ENCODE measurements around the gene UCHL5. TPM values are rescaled to one million over a fixed set of nuclear protein-coding genes. Genes with fewer than 3 reads are reported as not detected.

UCHL5 gene
- total and polyA plus RNA-seq, 2 experiments from 2014 or later, result 42.5 to 67.1 TPM

DNA sequence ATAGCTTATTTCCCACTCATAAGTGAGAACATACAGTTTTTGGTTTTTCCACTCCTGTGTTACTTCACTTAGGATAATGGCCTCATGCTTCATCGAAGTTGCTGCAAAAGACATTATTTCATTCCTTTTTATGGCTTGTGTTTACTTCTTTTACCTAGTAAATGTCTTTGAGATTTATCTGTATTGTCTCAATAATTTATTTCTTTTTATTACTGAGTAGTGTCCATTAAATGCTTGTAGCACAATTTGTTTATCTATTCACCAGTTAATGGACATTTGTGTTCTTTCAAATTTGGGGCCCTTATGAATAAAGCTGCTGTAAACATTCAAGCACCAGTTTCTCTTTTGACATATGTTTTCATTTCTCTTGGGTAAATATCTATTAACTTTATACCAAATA is 86.0 kb downstream of the UCHL5 start:
- Mint-ChIP-seq H3K27me3 (ENCODE audit: insufficient read depth, low read depth, poor library complexity) (no peaks in the 10 kb centered on the region), H3K4me1 (peaks cover 14% of the 10 kb centered on the region), H3K9me3 (peaks cover 5% of the 10 kb centered on the region), H3K27ac (no peak overlapping the region), H3K4me3 (no peak overlapping the region), H3K36me3 (ENCODE audit: low read depth) (peaks cover under 1% of the 10 kb centered on the region; the same call in 1 of the 3 replicates)
- DNase-seq (ENCODE audit: low spot score), result no peak
- H3K4me2 ChIP-seq, result no peak overlapping the region
- no peak for TF ChIP-seq JUNB (IDR thresholded peaks at IDR 0.05; ENCODE audit: unreplicated experiment)
- no peak for TF ChIP-seq CREB1 (CRISPR knock-in tag; IDR thresholded peaks at IDR 0.05; ENCODE audit: low read depth)
- no peaks in the 10 kb centered on the region for H3K79me2 ChIP-seq (replicated peaks; ENCODE audit: insufficient read depth)
- H3F3A ChIP-seq (replicated peaks; ENCODE audit: low read depth), result no peaks in the 10 kb centered on the region
- H3K27me3 ChIP-seq (ENCODE audit: insufficient read depth), result no peaks in the 10 kb centered on the region
- H3K36me3 ChIP-seq (ENCODE audit: insufficient read depth), result no peaks in the 10 kb centered on the region
- no peak overlapping the region for H3K27ac ChIP-seq (ENCODE audit: low read depth)
- no peak overlapping the region for H3K4me3 ChIP-seq
- 0 out of 2 replicates have a peak, but pooled peaks cover 3% of the 10 kb centered on the region for H3K9me2 ChIP-seq (ENCODE audit: insufficient read depth)
- peaks cover 8% of the 10 kb centered on the region; the same call in 1 of the 2 replicates for H3K4me1 ChIP-seq (ENCODE audit: insufficient read depth)
- no peak for ATAC-seq
- H4K20me1 ChIP-seq (replicated peaks; ENCODE audit: insufficient read depth), result no peaks in the 10 kb centered on the region
- no peak overlapping the region for H2AFZ ChIP-seq

DNA sequence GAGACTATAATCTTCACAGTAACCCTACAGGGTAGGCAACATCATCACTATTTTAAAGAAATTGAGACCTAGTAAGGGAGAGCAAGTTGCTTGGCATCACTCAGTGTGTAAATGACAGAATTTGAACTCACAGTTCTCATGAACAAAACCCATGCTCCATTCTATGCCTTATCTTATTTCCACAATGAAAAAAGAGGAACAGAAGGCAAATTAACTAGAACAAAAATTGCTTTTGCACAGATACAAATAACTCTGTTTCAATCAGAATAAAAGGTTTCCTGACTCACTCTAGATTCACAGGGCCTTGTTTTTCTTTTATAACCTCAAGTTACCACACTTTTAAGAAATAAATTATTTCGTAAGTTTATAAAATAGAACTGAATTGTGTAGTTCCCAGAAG is 90.1 kb downstream of the UCHL5 start:
- no peak overlapping the region for H3K4me3 Mint-ChIP-seq
- ATAC-seq, result no peak
- H3F3A ChIP-seq (replicated peaks; ENCODE audit: low read depth), result no peaks in the 10 kb centered on the region

More for the DNA sequence above, 90.1 kb downstream of the UCHL5 start:
- no peak overlapping the region for H3K4me2 ChIP-seq
- no peak overlapping the region for H2AFZ ChIP-seq
- no peaks in the 10 kb centered on the region for H4K20me1 ChIP-seq (replicated peaks; ENCODE audit: insufficient read depth)
- DNase-seq (ENCODE audit: low spot score), result no peak
- H3K36me3 ChIP-seq (ENCODE audit: insufficient read depth), result no peaks in the 10 kb centered on the region
- H3K9me3 Mint-ChIP-seq, result no peaks in the 10 kb centered on the region
- H3K27ac Mint-ChIP-seq, result no peak overlapping the region
- H3K27me3 Mint-ChIP-seq (ENCODE audit: insufficient read depth, low read depth, poor library complexity), result peaks cover 2% of the 10 kb centered on the region
- no peaks in the 10 kb centered on the region for H3K27me3 ChIP-seq (ENCODE audit: insufficient read depth)
- no peaks in the 10 kb centered on the region for H3K4me1 ChIP-seq (ENCODE audit: insufficient read depth)
- H3K36me3 Mint-ChIP-seq (ENCODE audit: low read depth), result no peaks in the 10 kb centered on the region
- no peaks in the 10 kb centered on the region for H3K9me2 ChIP-seq (ENCODE audit: insufficient read depth)
- TF ChIP-seq CREB1 (CRISPR knock-in tag; IDR thresholded peaks at IDR 0.05; ENCODE audit: low read depth) (no peak), JUNB (IDR thresholded peaks at IDR 0.05; ENCODE audit: unreplicated experiment) (no peak), ZNF114 (CRISPR knock-in tag; IDR thresholded peaks at IDR 0.05) (no peak), NANOG (IDR thresholded peaks at IDR 0.05; ENCODE audit: borderline replicate concordance) (no peak), EZH2 (IDR thresholded peaks at IDR 0.05; ENCODE audit: low read depth, unreplicated experiment) (no peak)
- TF ChIP-seq, protein P1, sequence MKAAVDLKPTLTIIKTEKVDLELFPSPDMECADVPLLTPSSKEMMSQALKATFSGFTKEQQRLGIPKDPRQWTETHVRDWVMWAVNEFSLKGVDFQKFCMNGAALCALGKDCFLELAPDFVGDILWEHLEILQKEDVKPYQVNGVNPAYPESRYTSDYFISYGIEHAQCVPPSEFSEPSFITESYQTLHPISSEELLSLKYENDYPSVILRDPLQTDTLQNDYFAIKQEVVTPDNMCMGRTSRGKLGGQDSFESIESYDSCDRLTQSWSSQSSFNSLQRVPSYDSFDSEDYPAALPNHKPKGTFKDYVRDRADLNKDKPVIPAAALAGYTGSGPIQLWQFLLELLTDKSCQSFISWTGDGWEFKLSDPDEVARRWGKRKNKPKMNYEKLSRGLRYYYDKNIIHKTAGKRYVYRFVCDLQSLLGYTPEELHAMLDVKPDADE (IDR thresholded peaks at IDR 0.05), result no peak
- TF ChIP-seq, protein P2, sequence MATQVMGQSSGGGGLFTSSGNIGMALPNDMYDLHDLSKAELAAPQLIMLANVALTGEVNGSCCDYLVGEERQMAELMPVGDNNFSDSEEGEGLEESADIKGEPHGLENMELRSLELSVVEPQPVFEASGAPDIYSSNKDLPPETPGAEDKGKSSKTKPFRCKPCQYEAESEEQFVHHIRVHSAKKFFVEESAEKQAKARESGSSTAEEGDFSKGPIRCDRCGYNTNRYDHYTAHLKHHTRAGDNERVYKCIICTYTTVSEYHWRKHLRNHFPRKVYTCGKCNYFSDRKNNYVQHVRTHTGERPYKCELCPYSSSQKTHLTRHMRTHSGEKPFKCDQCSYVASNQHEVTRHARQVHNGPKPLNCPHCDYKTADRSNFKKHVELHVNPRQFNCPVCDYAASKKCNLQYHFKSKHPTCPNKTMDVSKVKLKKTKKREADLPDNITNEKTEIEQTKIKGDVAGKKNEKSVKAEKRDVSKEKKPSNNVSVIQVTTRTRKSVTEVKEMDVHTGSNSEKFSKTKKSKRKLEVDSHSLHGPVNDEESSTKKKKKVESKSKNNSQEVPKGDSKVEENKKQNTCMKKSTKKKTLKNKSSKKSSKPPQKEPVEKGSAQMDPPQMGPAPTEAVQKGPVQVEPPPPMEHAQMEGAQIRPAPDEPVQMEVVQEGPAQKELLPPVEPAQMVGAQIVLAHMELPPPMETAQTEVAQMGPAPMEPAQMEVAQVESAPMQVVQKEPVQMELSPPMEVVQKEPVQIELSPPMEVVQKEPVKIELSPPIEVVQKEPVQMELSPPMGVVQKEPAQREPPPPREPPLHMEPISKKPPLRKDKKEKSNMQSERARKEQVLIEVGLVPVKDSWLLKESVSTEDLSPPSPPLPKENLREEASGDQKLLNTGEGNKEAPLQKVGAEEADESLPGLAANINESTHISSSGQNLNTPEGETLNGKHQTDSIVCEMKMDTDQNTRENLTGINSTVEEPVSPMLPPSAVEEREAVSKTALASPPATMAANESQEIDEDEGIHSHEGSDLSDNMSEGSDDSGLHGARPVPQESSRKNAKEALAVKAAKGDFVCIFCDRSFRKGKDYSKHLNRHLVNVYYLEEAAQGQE (IDR thresholded peaks at IDR 0.05; ENCODE audit: unreplicated experiment), result no peak
- TF ChIP-seq, protein P3, sequence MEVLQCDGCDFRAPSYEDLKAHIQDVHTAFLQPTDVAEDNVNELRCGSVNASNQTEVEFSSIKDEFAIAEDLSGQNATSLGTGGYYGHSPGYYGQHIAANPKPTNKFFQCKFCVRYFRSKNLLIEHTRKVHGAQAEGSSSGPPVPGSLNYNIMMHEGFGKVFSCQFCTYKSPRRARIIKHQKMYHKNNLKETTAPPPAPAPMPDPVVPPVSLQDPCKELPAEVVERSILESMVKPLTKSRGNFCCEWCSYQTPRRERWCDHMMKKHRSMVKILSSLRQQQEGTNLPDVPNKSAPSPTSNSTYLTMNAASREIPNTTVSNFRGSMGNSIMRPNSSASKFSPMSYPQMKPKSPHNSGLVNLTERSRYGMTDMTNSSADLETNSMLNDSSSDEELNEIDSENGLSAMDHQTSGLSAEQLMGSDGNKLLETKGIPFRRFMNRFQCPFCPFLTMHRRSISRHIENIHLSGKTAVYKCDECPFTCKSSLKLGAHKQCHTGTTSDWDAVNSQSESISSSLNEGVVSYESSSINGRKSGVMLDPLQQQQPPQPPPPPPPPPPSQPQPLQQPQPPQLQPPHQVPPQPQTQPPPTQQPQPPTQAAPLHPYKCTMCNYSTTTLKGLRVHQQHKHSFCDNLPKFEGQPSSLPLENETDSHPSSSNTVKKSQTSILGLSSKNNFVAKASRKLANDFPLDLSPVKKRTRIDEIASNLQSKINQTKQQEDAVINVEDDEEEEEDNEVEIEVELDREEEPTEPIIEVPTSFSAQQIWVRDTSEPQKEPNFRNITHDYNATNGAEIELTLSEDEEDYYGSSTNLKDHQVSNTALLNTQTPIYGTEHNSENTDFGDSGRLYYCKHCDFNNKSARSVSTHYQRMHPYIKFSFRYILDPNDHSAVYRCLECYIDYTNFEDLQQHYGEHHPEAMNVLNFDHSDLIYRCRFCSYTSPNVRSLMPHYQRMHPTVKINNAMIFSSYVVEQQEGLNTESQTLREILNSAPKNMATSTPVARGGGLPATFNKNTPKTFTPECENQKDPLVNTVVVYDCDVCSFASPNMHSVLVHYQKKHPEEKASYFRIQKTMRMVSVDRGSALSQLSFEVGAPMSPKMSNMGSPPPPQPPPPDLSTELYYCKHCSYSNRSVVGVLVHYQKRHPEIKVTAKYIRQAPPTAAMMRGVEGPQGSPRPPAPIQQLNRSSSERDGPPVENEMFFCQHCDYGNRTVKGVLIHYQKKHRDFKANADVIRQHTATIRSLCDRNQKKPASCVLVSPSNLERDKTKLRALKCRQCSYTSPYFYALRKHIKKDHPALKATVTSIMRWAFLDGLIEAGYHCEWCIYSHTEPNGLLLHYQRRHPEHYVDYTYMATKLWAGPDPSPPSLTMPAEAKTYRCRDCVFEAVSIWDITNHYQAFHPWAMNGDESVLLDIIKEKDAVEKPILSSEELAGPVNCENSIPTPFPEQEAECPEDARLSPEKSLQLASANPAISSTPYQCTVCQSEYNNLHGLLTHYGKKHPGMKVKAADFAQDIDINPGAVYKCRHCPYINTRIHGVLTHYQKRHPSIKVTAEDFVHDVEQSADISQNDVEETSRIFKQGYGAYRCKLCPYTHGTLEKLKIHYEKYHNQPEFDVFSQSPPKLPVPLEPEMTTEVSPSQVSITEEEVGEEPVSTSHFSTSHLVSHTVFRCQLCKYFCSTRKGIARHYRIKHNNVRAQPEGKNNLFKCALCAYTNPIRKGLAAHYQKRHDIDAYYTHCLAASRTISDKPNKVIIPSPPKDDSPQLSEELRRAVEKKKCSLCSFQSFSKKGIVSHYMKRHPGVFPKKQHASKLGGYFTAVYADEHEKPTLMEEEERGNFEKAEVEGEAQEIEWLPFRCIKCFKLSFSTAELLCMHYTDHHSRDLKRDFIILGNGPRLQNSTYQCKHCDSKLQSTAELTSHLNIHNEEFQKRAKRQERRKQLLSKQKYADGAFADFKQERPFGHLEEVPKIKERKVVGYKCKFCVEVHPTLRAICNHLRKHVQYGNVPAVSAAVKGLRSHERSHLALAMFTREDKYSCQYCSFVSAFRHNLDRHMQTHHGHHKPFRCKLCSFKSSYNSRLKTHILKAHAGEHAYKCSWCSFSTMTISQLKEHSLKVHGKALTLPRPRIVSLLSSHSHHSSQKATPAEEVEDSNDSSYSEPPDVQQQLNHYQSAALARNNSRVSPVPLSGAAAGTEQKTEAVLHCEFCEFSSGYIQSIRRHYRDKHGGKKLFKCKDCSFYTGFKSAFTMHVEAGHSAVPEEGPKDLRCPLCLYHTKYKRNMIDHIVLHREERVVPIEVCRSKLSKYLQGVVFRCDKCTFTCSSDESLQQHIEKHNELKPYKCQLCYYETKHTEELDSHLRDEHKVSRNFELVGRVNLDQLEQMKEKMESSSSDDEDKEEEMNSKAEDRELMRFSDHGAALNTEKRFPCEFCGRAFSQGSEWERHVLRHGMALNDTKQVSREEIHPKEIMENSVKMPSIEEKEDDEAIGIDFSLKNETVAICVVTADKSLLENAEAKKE (CRISPR knock-in tag; IDR thresholded peaks at IDR 0.05), result no peak
- H3K4me1 Mint-ChIP-seq, result no peaks in the 10 kb centered on the region
- no peaks in the 10 kb centered on the region for H3K79me2 ChIP-seq (replicated peaks; ENCODE audit: insufficient read depth)
- H3K4me3 ChIP-seq, result no peak overlapping the region
- no peak overlapping the region for H3K27ac ChIP-seq (ENCODE audit: low read depth)

Data from GM23338 (cell line).